Measurements from ENCODE around the gene NUDT19.
"Not testable (repeated sequence)": the region's sequence is repeated elsewhere in the genome, so short reads cannot be mapped to it uniquely, and the experiment has no call there.

NUDT19 gene

DNA sequence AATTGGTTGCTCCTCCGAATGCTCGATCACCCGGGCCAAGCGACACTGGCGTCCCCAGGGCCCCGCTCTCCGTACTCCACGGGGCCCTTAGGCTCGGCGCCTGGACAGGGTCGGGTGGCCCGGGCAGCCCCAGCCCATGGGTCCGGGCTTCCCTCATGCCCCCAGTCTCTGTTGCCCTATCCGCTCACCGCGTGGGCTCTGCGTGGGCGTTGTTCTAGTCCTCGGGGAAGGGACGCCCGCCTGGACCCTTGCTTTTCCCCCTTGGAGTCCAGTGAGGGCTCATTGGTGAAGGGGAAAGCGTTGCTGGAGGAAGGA lies 29.3 kb downstream of the NUDT19 start:
- H3K9ac ChIP-seq (ENCODE audit: low read depth in 1 of 2, low read length in 2 of 2) = no peak overlapping the region
- no peaks in the 10 kb centered on the region for H3K36me3 ChIP-seq (ENCODE audit: control insufficient read depth in 2 of 2, insufficient read depth in 2 of 2, low read length in 2 of 2)
- H3K9me3 ChIP-seq (ENCODE audit: control insufficient read depth in 2 of 2, low read length in 2 of 2) = no peaks in the 10 kb centered on the region
- no peaks in the 10 kb centered on the region for H3K4me1 ChIP-seq (ENCODE audit: control insufficient read depth in 2 of 2, insufficient read depth in 2 of 2, low read length in 2 of 2)
- no peaks in the 10 kb centered on the region for H3K27me3 ChIP-seq (ENCODE audit: control insufficient read depth in 2 of 2, insufficient read depth in 2 of 2, low read length in 2 of 2)
- no peak overlapping the region for H3K4me3 ChIP-seq (ENCODE audit: low read length in 2 of 2)
- H3K27ac ChIP-seq (ENCODE audit: low read depth in 2 of 2, low read length in 2 of 2) = no peak overlapping the region

DNA sequence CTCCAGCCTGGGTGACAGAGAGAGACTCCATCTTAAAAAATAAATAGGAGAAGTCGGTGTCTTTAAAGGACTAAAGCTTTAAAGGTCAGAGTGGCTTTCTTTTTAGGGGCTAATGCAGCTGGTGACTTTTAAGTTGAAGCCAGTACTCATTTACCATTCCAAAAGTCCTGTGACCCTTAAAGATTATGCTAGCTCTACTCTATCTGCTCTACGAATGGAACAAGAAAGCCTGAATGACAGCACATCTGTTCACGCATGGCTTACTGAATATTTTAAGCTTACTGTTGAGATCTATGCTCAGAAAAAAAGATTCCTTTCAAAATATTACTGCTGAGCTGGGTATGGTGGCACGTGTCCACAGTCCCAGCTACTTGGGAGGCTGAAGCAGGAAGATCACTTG lies 44.3 kb downstream of the NUDT19 start:
- no peak overlapping the region for H3K9ac ChIP-seq (ENCODE audit: low read depth in 1 of 2, low read length in 2 of 2)
- H3K36me3 ChIP-seq (ENCODE audit: control insufficient read depth in 2 of 2, insufficient read depth in 2 of 2, low read length in 2 of 2) = no peaks in the 10 kb centered on the region
- no peaks in the 10 kb centered on the region for H3K4me1 ChIP-seq (ENCODE audit: control insufficient read depth in 2 of 2, insufficient read depth in 2 of 2, low read length in 2 of 2)
- no peak overlapping the region for H3K4me3 ChIP-seq (ENCODE audit: low read length in 2 of 2)
- H3K27me3 ChIP-seq (ENCODE audit: control insufficient read depth in 2 of 2, insufficient read depth in 2 of 2, low read length in 2 of 2) = no peaks in the 10 kb centered on the region
- no peak overlapping the region for H3K27ac ChIP-seq (ENCODE audit: low read depth in 2 of 2, low read length in 2 of 2)
- no peaks in the 10 kb centered on the region for H3K9me3 ChIP-seq (ENCODE audit: control insufficient read depth in 2 of 2, low read length in 2 of 2)

DNA sequence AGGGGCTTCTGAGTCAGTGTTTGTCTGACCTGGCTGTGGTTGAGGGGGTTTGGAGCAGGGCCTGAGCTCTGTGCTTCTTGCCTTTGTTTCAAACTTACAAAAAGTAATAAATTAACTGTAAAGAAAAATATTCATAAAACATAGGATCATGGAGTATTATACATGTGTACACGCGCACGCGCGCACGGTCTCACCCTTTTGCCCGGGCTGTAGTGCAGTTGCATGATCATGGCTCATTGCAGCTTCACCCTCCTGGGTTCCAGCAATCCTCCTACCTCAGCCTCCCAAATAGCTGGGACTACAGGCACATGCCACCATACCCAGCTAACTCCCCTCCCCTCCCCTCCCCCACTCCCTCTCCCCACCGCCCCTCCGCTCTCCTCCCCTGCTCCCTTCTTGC lies 51.4 kb downstream of the NUDT19 start:
- Histone ChIP-seq H3K9ac (ENCODE audit: low read depth in 1 of 2, low read length in 2 of 2) (no peak overlapping the region), H3K36me3 (ENCODE audit: control insufficient read depth in 2 of 2, insufficient read depth in 2 of 2, low read length in 2 of 2) (no peaks in the 10 kb centered on the region), H3K4me3 (ENCODE audit: low read length in 2 of 2) (no peak overlapping the region), H3K9me3 (ENCODE audit: control insufficient read depth in 2 of 2, low read length in 2 of 2) (no peaks in the 10 kb centered on the region), H3K27ac (ENCODE audit: low read depth in 2 of 2, low read length in 2 of 2) (no peak overlapping the region), H3K27me3 (ENCODE audit: control insufficient read depth in 2 of 2, insufficient read depth in 2 of 2, low read length in 2 of 2) (peaks cover 0 to 2% of the 10 kb centered on the region in 2 donors), H3K4me1 (ENCODE audit: control insufficient read depth in 2 of 2, insufficient read depth in 2 of 2, low read length in 2 of 2) (no peaks in the 10 kb centered on the region)

DNA sequence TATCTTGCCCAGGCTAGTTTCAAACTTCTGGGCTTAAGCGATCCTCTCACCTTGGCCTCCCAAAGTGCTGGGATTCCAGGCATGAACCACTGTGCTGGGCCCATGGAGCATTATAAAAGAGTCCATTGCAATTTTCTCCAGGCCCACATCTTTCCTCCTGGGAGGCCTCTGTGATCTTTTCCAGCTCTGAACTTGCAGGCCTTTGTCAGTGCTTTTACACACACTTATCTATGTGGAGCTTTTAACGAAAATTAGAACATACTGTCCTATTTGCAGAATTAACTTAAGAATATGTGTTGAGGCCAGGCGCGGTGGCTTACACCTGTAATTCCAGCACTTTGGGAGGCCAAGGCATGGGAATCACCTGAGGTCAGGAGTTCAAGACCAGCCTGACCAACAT lies 51.8 kb downstream of the NUDT19 start:
- Histone ChIP-seq H3K4me1 (ENCODE audit: control insufficient read depth in 2 of 2, insufficient read depth in 2 of 2, low read length in 2 of 2) (no peaks in the 10 kb centered on the region), H3K27me3 (ENCODE audit: control insufficient read depth in 2 of 2, insufficient read depth in 2 of 2, low read length in 2 of 2) (peaks cover 0 to 3% of the 10 kb centered on the region in 2 donors), H3K27ac (ENCODE audit: low read depth in 2 of 2, low read length in 2 of 2) (no peak overlapping the region), H3K4me3 (ENCODE audit: low read length in 2 of 2) (no peak overlapping the region), H3K36me3 (ENCODE audit: control insufficient read depth in 2 of 2, insufficient read depth in 2 of 2, low read length in 2 of 2) (no peaks in the 10 kb centered on the region), H3K9ac (ENCODE audit: low read depth in 1 of 2, low read length in 2 of 2) (no peak overlapping the region), H3K9me3 (ENCODE audit: control insufficient read depth in 2 of 2, low read length in 2 of 2) (no peaks in the 10 kb centered on the region)

DNA sequence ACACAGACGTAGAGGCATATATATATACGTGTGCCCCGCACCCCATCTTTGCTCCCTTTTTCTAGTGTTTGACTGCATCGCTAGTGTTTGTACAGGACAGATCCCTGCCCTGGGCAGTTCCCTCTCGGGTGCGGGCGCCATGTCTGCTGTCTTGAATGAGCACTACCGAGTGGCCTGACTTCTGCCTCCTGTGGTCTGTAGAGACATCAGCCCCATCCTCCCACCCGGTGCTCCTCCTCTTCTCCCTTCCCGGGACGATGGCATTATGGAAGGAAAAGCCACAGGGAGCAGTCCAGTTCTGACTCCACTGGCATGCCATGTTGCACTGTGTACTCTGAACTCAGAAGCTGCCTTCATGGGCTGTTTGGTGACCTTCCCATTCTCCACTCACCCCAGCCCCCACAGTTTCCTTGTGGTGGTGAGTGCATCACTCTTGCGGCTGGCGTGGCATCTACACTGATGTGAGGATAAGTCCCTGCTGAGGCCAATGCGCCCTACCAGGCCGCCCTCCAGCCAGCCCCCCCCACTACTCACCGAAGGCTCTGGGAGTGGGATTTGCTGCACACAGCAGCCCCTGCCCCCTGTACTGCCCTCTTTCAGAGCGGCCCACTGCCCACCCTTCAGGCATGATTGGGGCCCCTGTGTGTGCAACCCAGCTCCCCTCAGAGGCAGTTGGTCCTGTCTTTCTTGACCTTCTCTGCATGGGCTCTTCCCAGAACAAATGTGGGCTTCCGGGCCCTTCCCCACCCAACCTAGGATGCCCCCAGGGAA lies 53.1 kb downstream of the NUDT19 start:
- H3K36me3 ChIP-seq (ENCODE audit: control insufficient read depth in 2 of 2, insufficient read depth in 2 of 2, low read length in 2 of 2) = no peaks in the 10 kb centered on the region
- H3K9me3 ChIP-seq (ENCODE audit: control insufficient read depth in 2 of 2, low read length in 2 of 2) = no peaks in the 10 kb centered on the region
- no peaks in the 10 kb centered on the region for H3K4me1 ChIP-seq (ENCODE audit: control insufficient read depth in 2 of 2, insufficient read depth in 2 of 2, low read length in 2 of 2)
- H3K9ac ChIP-seq (ENCODE audit: low read depth in 1 of 2, low read length in 2 of 2) = no peak overlapping the region
- peaks cover 0 to 3% of the 10 kb centered on the region in 2 donors for H3K27me3 ChIP-seq (ENCODE audit: control insufficient read depth in 2 of 2, insufficient read depth in 2 of 2, low read length in 2 of 2)
- no peak overlapping the region for H3K27ac ChIP-seq (ENCODE audit: low read depth in 2 of 2, low read length in 2 of 2)
- no peak overlapping the region for H3K4me3 ChIP-seq (ENCODE audit: low read length in 2 of 2)

DNA sequence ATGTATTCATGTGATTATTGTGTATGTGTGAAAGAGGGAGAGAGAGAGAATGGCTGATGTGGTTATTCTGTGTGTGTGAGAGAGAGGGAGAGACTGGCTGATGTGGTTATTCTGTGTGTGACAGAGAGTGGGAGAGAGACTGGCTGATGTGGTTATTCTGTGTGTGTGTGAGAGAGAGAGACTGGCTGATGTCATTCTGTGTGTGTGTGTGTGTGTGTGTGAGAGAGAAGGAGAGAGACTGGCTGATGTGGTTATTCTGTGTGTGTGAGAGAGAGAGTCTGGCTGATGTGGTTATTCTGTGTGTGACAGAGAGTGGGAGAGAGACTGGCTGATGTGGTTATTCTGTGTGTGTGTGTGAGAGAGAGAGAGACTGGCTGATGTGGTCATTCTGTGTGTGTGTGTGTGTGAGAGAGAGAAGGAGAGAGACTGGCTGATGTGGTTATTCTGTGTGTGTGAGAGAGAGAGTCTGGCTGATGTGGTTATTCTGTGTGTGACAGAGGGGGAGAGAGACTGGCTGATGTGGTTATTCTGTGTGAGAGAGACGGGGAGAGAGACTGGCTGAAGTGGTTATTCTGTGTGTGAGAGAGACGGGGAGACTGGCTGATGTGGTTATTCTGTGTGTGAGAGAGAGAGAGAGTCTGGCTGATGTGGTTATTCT lies 54.1 kb downstream of the NUDT19 start:
- not testable (repeated sequence) for H3K36me3 ChIP-seq (ENCODE audit: control insufficient read depth in 2 of 2, insufficient read depth in 2 of 2, low read length in 2 of 2); H3K4me3 ChIP-seq (ENCODE audit: low read length in 2 of 2); H3K27ac ChIP-seq (ENCODE audit: low read depth in 2 of 2, low read length in 2 of 2); H3K27me3 ChIP-seq (ENCODE audit: control insufficient read depth in 2 of 2, insufficient read depth in 2 of 2, low read length in 2 of 2); H3K4me1 ChIP-seq (ENCODE audit: control insufficient read depth in 2 of 2, insufficient read depth in 2 of 2, low read length in 2 of 2); H3K9me3 ChIP-seq (ENCODE audit: control insufficient read depth in 2 of 2, low read length in 2 of 2); H3K9ac ChIP-seq (ENCODE audit: low read depth in 1 of 2, low read length in 2 of 2)

DNA sequence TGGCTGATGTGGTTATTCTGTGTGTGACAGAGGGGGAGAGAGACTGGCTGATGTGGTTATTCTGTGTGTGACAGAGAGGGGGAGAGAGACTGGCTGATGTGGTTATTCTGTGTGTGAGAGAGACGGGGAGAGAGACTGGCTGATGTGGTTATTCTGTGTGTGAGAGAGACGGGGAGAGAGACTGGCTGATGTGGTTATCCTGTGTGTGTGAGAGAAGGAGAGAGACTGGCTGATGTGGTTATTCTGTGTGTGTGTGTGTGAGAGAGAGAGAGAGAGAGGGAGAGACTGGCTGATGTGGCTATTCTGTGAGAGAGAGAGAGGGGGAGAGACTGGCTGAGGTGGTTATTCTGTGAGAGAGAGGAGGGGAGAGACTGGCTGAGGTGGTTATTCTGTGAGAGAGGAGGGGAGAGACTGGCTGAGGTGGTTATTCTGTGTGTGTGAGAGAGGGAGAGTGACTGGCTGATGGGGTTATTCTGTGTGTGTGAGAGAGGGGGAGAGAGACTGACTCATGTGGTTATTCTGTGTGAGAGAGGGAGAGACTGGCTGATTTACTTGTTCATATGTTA lies 55.1 kb downstream of the NUDT19 start:
- H3K4me1 ChIP-seq (ENCODE audit: control insufficient read depth in 2 of 2, insufficient read depth in 2 of 2, low read length in 2 of 2); H3K36me3 ChIP-seq (ENCODE audit: control insufficient read depth in 2 of 2, insufficient read depth in 2 of 2, low read length in 2 of 2); H3K4me3 ChIP-seq (ENCODE audit: low read length in 2 of 2); H3K27ac ChIP-seq (ENCODE audit: low read depth in 2 of 2, low read length in 2 of 2); H3K27me3 ChIP-seq (ENCODE audit: control insufficient read depth in 2 of 2, insufficient read depth in 2 of 2, low read length in 2 of 2); H3K9ac ChIP-seq (ENCODE audit: low read depth in 1 of 2, low read length in 2 of 2); H3K9me3 ChIP-seq (ENCODE audit: control insufficient read depth in 2 of 2, low read length in 2 of 2): not testable (repeated sequence)

DNA sequence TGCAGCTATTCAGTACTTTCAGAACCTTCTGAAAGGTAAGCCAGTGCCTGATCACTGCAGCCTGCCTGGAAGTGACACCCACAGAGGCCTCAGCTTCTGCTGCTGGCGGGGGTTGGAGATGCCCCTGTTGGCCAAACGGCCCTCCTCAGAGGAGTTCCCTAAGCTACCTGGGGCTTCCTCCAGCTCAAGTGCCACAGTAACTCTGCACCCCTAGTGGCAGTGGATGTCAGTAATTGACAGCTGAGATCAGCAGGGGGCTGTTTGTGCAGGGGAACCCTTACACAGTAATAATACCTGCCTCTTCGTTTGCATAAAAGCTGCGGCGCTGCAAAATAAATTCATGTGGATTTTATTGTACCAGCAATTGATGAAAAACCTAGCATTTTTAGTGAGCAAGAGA lies 56.9 kb downstream of the NUDT19 start:
- no peaks in the 10 kb centered on the region for H3K4me1 ChIP-seq (ENCODE audit: control insufficient read depth in 2 of 2, insufficient read depth in 2 of 2, low read length in 2 of 2)
- H3K4me3 ChIP-seq (ENCODE audit: low read length in 2 of 2) = no peak overlapping the region
- no peaks in the 10 kb centered on the region for H3K9me3 ChIP-seq (ENCODE audit: control insufficient read depth in 2 of 2, low read length in 2 of 2)
- no peak overlapping the region for H3K9ac ChIP-seq (ENCODE audit: low read depth in 1 of 2, low read length in 2 of 2)
- H3K27ac ChIP-seq (ENCODE audit: low read depth in 2 of 2, low read length in 2 of 2) = no peak overlapping the region
- H3K27me3 ChIP-seq (ENCODE audit: control insufficient read depth in 2 of 2, insufficient read depth in 2 of 2, low read length in 2 of 2) = peaks cover 0 to 3% of the 10 kb centered on the region in 2 donors
- H3K36me3 ChIP-seq (ENCODE audit: control insufficient read depth in 2 of 2, insufficient read depth in 2 of 2, low read length in 2 of 2) = no peaks in the 10 kb centered on the region

DNA sequence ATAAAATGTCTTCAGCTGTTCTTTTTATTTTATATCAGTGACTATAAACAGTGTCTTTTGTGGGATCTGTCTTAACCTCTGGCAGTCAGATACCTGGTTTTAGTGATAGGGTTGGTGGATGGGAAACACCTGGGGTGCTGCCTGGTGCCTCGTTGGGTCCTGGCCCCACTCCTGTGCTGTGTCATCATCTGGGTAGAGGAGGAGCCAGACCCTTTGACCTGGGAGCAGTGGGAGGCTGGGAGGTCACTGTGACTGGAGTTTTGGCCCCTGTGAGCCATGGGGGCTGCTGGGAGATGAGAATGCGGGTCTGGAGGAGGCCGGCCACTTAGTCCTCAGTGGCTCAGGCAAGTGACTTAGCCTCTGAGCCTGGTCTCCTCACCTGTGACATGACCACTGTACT lies 57.3 kb downstream of the NUDT19 start:
- no peak overlapping the region for H3K4me3 ChIP-seq (ENCODE audit: low read length in 2 of 2)
- no peaks in the 10 kb centered on the region for H3K36me3 ChIP-seq (ENCODE audit: control insufficient read depth in 2 of 2, insufficient read depth in 2 of 2, low read length in 2 of 2)
- H3K9me3 ChIP-seq (ENCODE audit: control insufficient read depth in 2 of 2, low read length in 2 of 2) = no peaks in the 10 kb centered on the region
- no peak overlapping the region for H3K27ac ChIP-seq (ENCODE audit: low read depth in 2 of 2, low read length in 2 of 2)
- peaks cover 0 to 3% of the 10 kb centered on the region in 2 donors for H3K27me3 ChIP-seq (ENCODE audit: control insufficient read depth in 2 of 2, insufficient read depth in 2 of 2, low read length in 2 of 2)
- H3K4me1 ChIP-seq (ENCODE audit: control insufficient read depth in 2 of 2, insufficient read depth in 2 of 2, low read length in 2 of 2) = no peaks in the 10 kb centered on the region
- no peak overlapping the region for H3K9ac ChIP-seq (ENCODE audit: low read depth in 1 of 2, low read length in 2 of 2)

DNA sequence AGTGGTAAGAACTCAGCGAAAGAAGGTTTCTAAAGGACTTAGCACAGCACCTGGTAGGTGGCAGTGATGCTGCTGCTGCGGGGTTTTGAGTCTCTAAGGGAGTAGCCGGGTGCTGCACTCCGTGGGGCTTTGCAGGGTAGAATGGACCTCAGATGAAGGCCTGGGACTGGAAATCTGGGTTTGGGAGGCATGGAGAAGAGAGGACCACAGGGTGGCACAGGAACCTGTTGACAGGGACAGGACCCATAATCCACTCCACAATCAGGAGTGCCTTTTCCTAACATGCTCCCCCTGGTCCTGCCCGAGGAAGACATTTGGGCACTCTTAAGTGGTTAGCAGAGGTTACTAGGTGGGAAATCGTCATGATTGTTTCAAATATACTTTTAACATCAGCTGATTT lies 57.7 kb downstream of the NUDT19 start:
- no peaks in the 10 kb centered on the region for H3K36me3 ChIP-seq (ENCODE audit: control insufficient read depth in 2 of 2, insufficient read depth in 2 of 2, low read length in 2 of 2)
- H3K4me1 ChIP-seq (ENCODE audit: control insufficient read depth in 2 of 2, insufficient read depth in 2 of 2, low read length in 2 of 2) = no peaks in the 10 kb centered on the region
- peaks cover 0 to 3% of the 10 kb centered on the region in 2 donors for H3K27me3 ChIP-seq (ENCODE audit: control insufficient read depth in 2 of 2, insufficient read depth in 2 of 2, low read length in 2 of 2)
- H3K9me3 ChIP-seq (ENCODE audit: control insufficient read depth in 2 of 2, low read length in 2 of 2) = no peaks in the 10 kb centered on the region
- no peak overlapping the region for H3K27ac ChIP-seq (ENCODE audit: low read depth in 2 of 2, low read length in 2 of 2)
- no peak overlapping the region for H3K9ac ChIP-seq (ENCODE audit: low read depth in 1 of 2, low read length in 2 of 2)
- no peak overlapping the region for H3K4me3 ChIP-seq (ENCODE audit: low read length in 2 of 2)

Data from mucosa of rectum (tissue), 2 donors.